PC-3 (cell line): ENCODE measurements around the gene ITPKC. TPM values are rescaled to one million over a fixed set of nuclear protein-coding genes. Genes with fewer than 3 reads are reported as not detected.
"Not testable (repeated sequence)": the region's sequence is repeated elsewhere in the genome, so short reads cannot be mapped to it uniquely, and the experiment has no call there.

Experiments used
- ATAC-seq: fragments of 200-7000 bp; cut with Tn5 transposase; 2 replicates; pipeline ENCODE4 v1.9.1; 2020; ENCODE audit warnings: mild to moderate bottlenecking, moderate library complexity
- BruUV-seq: library from RNA; stranded (reverse); fragments of 400-500 nt; replicated peaks from 2 replicates; lab custom pipeline; 2021; lab: Mats Ljungman, UMichigan
- CTCF ChIA-PET: fragments of 300-600 bp; sonication (Branson Sonifier 250); formaldehyde crosslinking; loops from one replicate; lab custom pipeline; 2022; ENCODE audit warnings: antibody characterized with exemption; lab: Charles Lee
- POLR2A ChIA-PET: fragments of 300-600 bp; sonication (Branson Sonifier 250); formaldehyde crosslinking; loops from one replicate; lab custom pipeline; 2022; ENCODE audit warnings: antibody characterized with exemption; ENCODE audit not compliant: unreplicated experiment; lab: Charles Lee
- DNase-seq: peaks from one replicate; pipeline ENCODE4 v3.0.0-alpha.2; 2015
- H2AFZ ChIP-seq: fragments of 300-600 bp; sonication (generic); 2 replicates; pipeline ENCODE4 v1.6.0; 2016; ENCODE audit warnings: antibody characterized with exemption, low read length
- H3F3A ChIP-seq: fragments of 300-600 bp; sonication (generic); one replicate; pipeline ENCODE4 v1.6.0; 2017; ENCODE audit warnings: antibody characterized with exemption, low read length, control low read depth, mild to moderate bottlenecking; ENCODE audit not compliant: unreplicated experiment
- H3K27ac ChIP-seq: fragments of 300-600 bp; sonication (generic); 2 replicates; pipeline ENCODE4 v1.5.1; 2016; ENCODE audit warnings: mild to moderate bottlenecking, low read length
- H3K27me3 ChIP-seq: fragments of 300-600 bp; sonication (generic); 2 replicates; pipeline ENCODE4 v1.6.1; 2016; ENCODE audit warnings: low read length, mixed read lengths
- H3K36me3 ChIP-seq: fragments of 300-600 bp; sonication (generic); 2 replicates; pipeline ENCODE4 v1.6.1; 2016; ENCODE audit warnings: low read depth, mixed run types, low read length, mixed read lengths
- H3K4me1 ChIP-seq: fragments of 300-600 bp; sonication (generic); 2 replicates; pipeline ENCODE4 v1.5.1; 2016; ENCODE audit warnings: low read length; ENCODE audit not compliant: insufficient read depth
- H3K4me2 ChIP-seq: fragments of 300-600 bp; sonication (generic); 2 replicates; pipeline ENCODE4 v1.6.0; 2016; ENCODE audit warnings: low read length
- H3K4me3 ChIP-seq: fragments of 300-600 bp; sonication (generic); 2 replicates; pipeline ENCODE4 v1.5.1; 2016; ENCODE audit warnings: mild to moderate bottlenecking, low read length, mixed read lengths
- H3K79me2 ChIP-seq: fragments of 300-600 bp; sonication (generic); 2 replicates; pipeline ENCODE4 v1.6.1; 2017; ENCODE audit warnings: low read length, mixed read lengths
- H3K9ac ChIP-seq: fragments of 300-600 bp; sonication (generic); 2 replicates; pipeline ENCODE4 v1.6.0; 2016; ENCODE audit warnings: mild to moderate bottlenecking, low read length
- H3K9me2 ChIP-seq: fragments of 300-600 bp; sonication (generic); replicated peaks from 2 replicates; pipeline ENCODE4 v1.6.1; 2016; ENCODE audit warnings: mixed run types, low read length, mixed read lengths
- H3K9me3 ChIP-seq: fragments of 300-600 bp; sonication (generic); 2 replicates; pipeline ENCODE4 v1.6.1; 2016; ENCODE audit warnings: low read length, mixed read lengths
- H4K20me1 ChIP-seq: fragments of 300-600 bp; sonication (generic); 2 replicates; pipeline ENCODE4 v1.6.1; 2016; ENCODE audit warnings: low read length, mixed read lengths
- EZH2 ChIP-seq: fragments of 300-600 bp; sonication (generic); IDR thresholded peaks from one replicate; pipeline ENCODE4 v1.6.1; 2017; ENCODE audit warnings: antibody characterized with exemption, mild to moderate bottlenecking, low read length; ENCODE audit not compliant: unreplicated experiment
- EZH2phosphoT487 ChIP-seq: fragments of 300-600 bp; sonication (generic); IDR thresholded peaks from 2 replicates; pipeline ENCODE4 v1.6.1; 2018; ENCODE audit warnings: mild to moderate bottlenecking, antibody characterized with exemption, low read length, borderline replicate concordance
- intact Hi-C: fragments of 100-400 bp; cut with micrococcal nuclease; formaldehyde crosslinking; loops from 2 replicates; pipeline ENCODE4 v1.9.0; 2023
- total RNA-seq: library from RNA; depleted of rRNA; stranded (reverse); fragments of >200 nt; gene quantifications from 2 replicates; pipeline ENCODE4 v1.2.3, GENCODE V29; 2014
- TF ChIP-seq, protein P1 (sequence below): fragments of 300-600 bp; sonication (generic); conservative IDR thresholded peaks from 2 replicates; pipeline ENCODE4 v1.5.1; 2017; ENCODE audit warnings: antibody characterized with exemption, low read depth, mild to moderate bottlenecking, low read length

ITPKC gene
- total RNA-seq, 1 experiment from 2014 or later: 28.4 TPM

DNA sequence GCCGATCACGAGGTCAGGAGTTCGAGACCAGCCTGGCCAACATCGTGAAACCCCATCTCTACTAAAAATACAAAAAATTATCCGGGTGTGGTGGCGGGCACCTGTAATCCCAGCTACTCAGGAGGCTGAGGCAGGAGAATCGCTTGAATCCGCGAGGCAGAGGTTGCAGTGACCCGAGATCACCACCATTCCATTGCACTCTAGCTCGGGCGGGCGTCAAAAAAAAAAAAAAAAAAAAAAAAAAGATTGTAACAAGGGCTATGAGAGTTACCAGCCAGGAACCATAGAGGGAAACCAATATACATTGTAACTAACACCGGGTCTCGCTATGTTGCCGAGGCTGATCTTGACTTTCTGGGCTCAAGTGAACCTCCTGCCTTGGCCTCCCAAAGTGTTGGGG lies 15.4 kb downstream of the ITPKC start:
- CTCF ChIA-PET, intact Hi-C loops, H3K27me3 ChIP-seq, H3K4me2 ChIP-seq, H3K27ac ChIP-seq, H3K4me1 ChIP-seq, H3K9me3 ChIP-seq, H3K9me2 ChIP-seq, H2AFZ ChIP-seq, H3K9ac ChIP-seq, ATAC-seq, DNase-seq, H4K20me1 ChIP-seq, POLR2A ChIA-PET, H3K4me3 ChIP-seq, H3F3A ChIP-seq, H3K79me2 ChIP-seq, BruUV-seq: not testable (repeated sequence)
- peaks cover 19% of the 10 kb centered on the region for H3K36me3 ChIP-seq

DNA sequence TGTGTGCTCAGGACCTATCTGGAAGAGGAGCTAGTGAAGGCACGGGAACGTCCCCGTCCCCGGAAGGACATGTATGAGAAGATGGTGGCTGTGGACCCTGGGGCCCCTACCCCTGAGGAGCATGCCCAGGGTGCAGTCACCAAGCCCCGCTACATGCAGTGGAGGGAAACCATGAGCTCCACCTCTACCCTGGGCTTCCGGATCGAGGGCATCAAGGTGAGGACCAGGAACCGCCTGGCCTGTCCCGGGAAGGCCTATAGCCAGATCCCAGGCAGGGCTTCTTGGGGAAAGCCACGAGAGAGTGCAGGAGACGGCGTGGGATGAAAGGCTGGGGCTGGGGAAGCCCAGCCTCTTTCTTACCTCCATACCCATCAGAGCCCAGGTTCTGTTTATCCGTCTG lies 16.2 kb downstream of the ITPKC start:
- H3K36me3 ChIP-seq: peaks cover 22% of the 10 kb centered on the region
- no peaks in the 10 kb centered on the region for H3K79me2 ChIP-seq
- no peak overlapping the region for H3K4me2 ChIP-seq
- ATAC-seq (no peak), DNase-seq (no peak)
- no peaks in the 10 kb centered on the region for H3K9me2 ChIP-seq
- H2AFZ ChIP-seq: no peak overlapping the region
- no peaks in the 10 kb centered on the region for H3K9me3 ChIP-seq
- no peaks in the 10 kb centered on the region for H3K27me3 ChIP-seq
- no peaks in the 10 kb centered on the region for H3F3A ChIP-seq
- CTCF ChIA-PET: no interaction called here
- H3K4me1 ChIP-seq: no peaks in the 10 kb centered on the region
- intact Hi-C loops: no loop called here
- no peaks in the 10 kb centered on the region for H4K20me1 ChIP-seq
- no peak overlapping the region for H3K27ac ChIP-seq
- no peak overlapping the region for H3K4me3 ChIP-seq
- POLR2A ChIA-PET: no interaction called here
- H3K9ac ChIP-seq: no peak overlapping the region
- no TSS peak for BruUV-seq
- TF ChIP-seq, protein P1, sequence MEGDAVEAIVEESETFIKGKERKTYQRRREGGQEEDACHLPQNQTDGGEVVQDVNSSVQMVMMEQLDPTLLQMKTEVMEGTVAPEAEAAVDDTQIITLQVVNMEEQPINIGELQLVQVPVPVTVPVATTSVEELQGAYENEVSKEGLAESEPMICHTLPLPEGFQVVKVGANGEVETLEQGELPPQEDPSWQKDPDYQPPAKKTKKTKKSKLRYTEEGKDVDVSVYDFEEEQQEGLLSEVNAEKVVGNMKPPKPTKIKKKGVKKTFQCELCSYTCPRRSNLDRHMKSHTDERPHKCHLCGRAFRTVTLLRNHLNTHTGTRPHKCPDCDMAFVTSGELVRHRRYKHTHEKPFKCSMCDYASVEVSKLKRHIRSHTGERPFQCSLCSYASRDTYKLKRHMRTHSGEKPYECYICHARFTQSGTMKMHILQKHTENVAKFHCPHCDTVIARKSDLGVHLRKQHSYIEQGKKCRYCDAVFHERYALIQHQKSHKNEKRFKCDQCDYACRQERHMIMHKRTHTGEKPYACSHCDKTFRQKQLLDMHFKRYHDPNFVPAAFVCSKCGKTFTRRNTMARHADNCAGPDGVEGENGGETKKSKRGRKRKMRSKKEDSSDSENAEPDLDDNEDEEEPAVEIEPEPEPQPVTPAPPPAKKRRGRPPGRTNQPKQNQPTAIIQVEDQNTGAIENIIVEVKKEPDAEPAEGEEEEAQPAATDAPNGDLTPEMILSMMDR: no peak
- TF ChIP-seq EZH2: no peak
- TF ChIP-seq EZH2phosphoT487: no peak

DNA sequence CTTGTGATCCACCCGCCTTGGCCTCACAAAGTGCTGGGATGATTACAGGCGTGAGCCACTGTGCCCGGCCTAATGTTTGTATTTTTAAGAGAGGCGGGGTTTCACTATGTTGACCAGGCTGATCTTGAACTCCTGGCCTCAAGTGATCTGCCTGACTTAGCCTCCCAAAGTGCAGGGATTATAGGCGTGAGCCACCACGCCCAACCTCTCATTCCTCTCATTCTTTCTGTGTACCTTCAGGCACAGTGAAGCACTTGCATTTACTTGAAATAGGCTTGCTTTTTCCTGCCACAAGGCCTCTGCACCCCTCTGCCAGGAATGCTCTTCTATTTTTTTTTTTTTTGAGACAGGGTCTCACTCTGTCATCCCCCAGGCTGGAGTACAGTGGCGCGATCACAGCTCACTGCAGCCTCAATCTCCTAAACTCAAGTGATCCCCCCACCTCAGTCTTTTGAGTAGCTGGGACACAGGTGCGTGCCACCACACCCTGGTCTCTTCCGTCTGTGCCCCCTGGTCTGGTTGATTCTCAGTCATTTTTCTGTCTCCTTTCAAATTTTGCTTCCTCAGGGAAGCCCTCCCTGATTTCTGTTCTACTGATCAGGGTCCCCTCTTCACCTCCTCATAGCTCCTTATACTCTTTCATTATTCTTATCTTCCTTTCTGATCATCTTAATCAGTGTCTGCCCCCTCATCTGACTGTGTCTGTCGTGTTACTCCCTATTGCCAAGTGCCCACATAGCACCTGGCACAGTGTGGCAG lies 18.3 kb downstream of the ITPKC start:
- Histone ChIP-seq H3F3A (no peaks in the 10 kb centered on the region), H3K9me2 (no peaks in the 10 kb centered on the region), H3K79me2 (no peaks in the 10 kb centered on the region), H3K36me3 (peaks cover 19% of the 10 kb centered on the region), H3K9ac (no peak overlapping the region), H3K4me1 (no peaks in the 10 kb centered on the region), H3K4me3 (no peak overlapping the region), H3K27ac (no peak overlapping the region), H2AFZ (no peak overlapping the region), H3K27me3 (no peaks in the 10 kb centered on the region), H4K20me1 (no peaks in the 10 kb centered on the region), H3K4me2 (no peak overlapping the region), H3K9me3 (no peaks in the 10 kb centered on the region)
- ChIA-PET CTCF (no interaction called here), POLR2A (no interaction called here)
- intact Hi-C loops: no loop called here
- ATAC-seq (no peak), DNase-seq (no peak)
- no TSS peak for BruUV-seq
- TF ChIP-seq, protein P1: no peak
- TF ChIP-seq EZH2: no peak
- no peak for TF ChIP-seq EZH2phosphoT487
